Esophagus muscularis mucosa (tissue), 3 donors: ENCODE results near the gene TOR2A.

Experiments
- POLR2A ChIP-seq: fragments of 450-650 bp; IDR thresholded peaks from one replicate; pipeline ENCODE4 v1.6.1; 2017; ENCODE audit warnings: antibody characterized with exemption, moderate library complexity, mild to moderate bottlenecking, low read depth
- TF ChIP-seq, protein P1 (sequence below), 3 experiments: fragments of 200-600 bp in 2 of 3; fragments of 450-650 bp in 1 of 3; sonication (generic) in 2 of 3; IDR thresholded peaks; one replicate each; pipeline ENCODE4 v1.5.1; 2017 to 2019; ENCODE audit warnings: antibody characterized with exemption in 3 of 3, mild to moderate bottlenecking in 2 of 3, moderate library complexity in 1 of 3

DNA sequence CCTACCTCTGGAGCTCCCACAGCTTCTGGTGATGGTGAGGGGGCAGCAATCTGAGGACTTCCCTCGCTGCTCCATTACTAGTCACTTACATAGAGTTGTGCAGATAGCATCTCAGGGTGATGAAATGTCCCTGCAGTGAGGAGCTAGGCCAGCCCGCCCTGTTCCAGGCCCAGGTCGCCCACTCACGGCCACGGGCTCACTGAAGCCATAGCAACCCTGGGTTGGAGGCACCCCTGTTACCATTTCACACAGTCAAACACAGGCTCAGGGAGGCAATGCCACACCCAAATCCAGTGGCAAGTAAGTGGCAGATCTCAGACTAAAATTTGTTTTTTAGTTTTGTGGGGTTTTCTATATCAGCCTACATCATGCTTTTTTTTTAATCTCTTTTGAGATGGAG is 23.7 kb upstream of the TOR2A start:
- TF ChIP-seq POLR2A = no peak
- TF ChIP-seq, protein P1, sequence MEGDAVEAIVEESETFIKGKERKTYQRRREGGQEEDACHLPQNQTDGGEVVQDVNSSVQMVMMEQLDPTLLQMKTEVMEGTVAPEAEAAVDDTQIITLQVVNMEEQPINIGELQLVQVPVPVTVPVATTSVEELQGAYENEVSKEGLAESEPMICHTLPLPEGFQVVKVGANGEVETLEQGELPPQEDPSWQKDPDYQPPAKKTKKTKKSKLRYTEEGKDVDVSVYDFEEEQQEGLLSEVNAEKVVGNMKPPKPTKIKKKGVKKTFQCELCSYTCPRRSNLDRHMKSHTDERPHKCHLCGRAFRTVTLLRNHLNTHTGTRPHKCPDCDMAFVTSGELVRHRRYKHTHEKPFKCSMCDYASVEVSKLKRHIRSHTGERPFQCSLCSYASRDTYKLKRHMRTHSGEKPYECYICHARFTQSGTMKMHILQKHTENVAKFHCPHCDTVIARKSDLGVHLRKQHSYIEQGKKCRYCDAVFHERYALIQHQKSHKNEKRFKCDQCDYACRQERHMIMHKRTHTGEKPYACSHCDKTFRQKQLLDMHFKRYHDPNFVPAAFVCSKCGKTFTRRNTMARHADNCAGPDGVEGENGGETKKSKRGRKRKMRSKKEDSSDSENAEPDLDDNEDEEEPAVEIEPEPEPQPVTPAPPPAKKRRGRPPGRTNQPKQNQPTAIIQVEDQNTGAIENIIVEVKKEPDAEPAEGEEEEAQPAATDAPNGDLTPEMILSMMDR (IDR thresholded peaks at IDR 0.05) = no peak
